Endometrium (tissue), 2 donors: ENCODE measurements around the gene ERCC1.

Source experiments
- FAIRE-seq: peaks from 2 replicates; lab custom pipeline; 2012; peaks lifted over from hg19 to GRCh38; lab: Jason Lieb, UNC
- donor health status: control.
- donor health status: control.

Gene ERCC1

DNA sequence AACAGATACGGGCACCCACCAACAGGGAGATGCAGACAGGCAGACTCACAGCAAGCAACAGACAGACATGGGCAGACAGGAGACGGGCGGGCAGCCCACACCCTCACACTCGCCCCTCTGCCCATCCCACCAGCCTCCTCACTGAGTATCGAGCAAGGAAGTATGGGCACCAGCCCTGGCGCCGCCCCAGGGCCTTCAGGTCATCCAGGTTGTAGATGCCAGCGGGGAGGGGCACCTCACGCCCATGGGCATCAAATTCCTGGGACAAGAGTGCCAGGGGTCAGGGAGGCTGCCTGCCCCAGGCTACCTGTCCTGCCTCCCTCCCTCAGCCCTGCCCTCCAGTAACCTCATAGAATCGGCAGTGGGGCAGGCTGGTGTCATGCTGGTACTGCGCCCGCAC, 59.0 kb downstream of the ERCC1 start:
- no peak for FAIRE-seq

DNA sequence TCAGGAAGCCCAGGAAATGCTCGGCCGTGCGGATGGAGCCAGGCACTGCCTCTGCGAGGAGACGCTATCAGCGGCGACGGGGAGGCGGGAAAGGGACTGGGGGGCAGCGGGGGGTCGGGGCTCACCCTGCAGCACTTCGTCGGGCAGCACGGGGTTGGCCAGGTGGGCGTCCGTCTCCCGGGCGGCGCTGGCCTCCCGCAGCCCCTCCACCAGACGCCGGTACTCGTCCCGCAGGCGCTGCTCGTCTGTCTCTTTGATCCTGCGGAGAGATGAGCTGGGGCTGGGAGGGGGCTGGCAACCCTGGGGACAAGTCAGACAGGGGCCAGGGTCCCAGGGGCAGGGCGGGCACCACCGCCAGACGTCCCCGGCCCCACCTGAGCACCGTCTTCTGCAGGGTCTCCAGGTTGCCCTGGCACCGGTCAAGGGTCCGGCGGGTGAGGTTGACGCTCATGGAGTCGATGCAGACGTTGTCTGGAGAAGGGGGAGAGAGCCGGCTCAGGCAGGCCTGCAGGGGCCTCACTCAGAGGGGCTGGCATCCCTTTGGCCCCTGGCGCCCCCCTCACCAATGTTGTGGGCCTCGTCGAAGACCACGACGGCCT, 59.8 kb downstream of the ERCC1 start:
- no peak for FAIRE-seq

- no peak for FAIRE-seq
Measured at GRCh38 chr19:45362291-45362690, 61.4 kb downstream of the ERCC1 start.

DNA sequence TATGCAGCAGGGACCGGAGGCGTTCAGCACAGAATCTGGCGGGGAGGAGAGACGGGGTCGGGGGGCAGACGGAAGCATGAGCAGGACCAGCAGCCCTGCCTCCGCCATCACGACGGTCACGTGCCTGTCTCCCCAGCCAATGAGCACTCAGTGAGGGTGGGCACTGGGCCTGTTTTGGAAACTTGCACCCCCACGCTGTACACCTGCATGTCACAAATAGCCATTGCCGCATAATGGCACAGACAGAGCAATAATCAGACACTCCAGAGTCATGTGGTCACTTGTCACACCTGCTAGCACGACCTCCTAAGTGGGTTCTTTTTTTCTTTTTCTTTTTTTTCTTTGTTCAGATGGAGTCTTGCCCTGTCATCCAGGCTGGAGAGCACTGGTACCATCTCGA, 62.1 kb downstream of the ERCC1 start:
- FAIRE-seq: no peak

DNA sequence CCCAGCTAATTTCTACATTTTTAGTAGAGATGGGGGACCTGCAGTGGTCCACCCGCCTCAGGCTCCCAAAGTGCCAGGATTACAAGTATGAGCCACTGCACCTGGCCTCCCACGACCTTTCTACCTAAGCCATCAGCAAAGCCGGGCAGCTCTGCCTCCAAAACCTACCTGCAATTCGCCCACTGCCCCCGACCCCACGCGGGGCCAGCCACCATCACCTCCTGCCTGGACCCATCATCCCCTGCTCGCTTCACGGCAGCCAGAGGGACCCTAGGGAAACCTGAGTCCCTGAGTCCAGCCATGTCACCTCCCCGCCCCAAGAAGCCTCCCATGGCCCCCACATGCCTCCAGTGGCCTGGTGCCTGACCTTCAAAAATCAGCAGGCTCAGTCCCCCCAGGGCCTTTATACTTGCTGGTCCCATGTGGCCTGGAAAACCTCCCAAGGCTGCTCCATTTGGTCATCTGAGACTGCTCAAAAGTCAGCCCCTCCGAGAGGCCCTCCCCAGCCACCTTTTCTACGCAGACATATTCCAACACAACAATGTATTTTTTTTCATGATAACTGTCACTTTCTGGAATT, 65.4 kb downstream of the ERCC1 start:
- no peak for FAIRE-seq

- no peak for FAIRE-seq
Measured at GRCh38 chr19:45357445-45357783, 66.3 kb downstream of the ERCC1 start.
